Esophagus muscularis mucosa (tissue), 4 donors: ENCODE measurements around the gene ALPL.

Experiments
- CTCF ChIP-seq, 3 experiments: fragments of 200-600 bp in 2 of 3; fragments of 450-650 bp in 1 of 3; sonication (generic) in 2 of 3; IDR thresholded peaks; one replicate each; pipeline ENCODE4 v1.5.1; 2017 to 2019; ENCODE audit warnings: antibody characterized with exemption in 3 of 3, mild to moderate bottlenecking in 2 of 3, moderate library complexity in 1 of 3
- EP300 ChIP-seq: sonication (generic); formaldehyde crosslinking; IDR thresholded peaks from one replicate; pipeline ENCODE4 v1.6.1; 2017; ENCODE audit warnings: antibody characterized with exemption
- POLR2A ChIP-seq: fragments of 450-650 bp; IDR thresholded peaks from one replicate; pipeline ENCODE4 v1.6.1; 2017; ENCODE audit warnings: antibody characterized with exemption, moderate library complexity, mild to moderate bottlenecking, low read depth

GRCh38 chr1:21590934-21591333 is 81.7 kb downstream of the ALPL start:
- no peak for TF ChIP-seq CTCF (IDR thresholded peaks at IDR 0.05)
- TF ChIP-seq POLR2A: no peak
- no peak for TF ChIP-seq EP300
